NCI-H2029 treated with DMSO at 0.1 percent for 48 hours (cell line): Measurements from ENCODE around the gene KLHDC9.
A peak's percentile ranks its signal among the peaks of the same experiment; 100 is the strongest.

ENCODE experiments used
- DNase-seq: peaks from one replicate; lab custom pipeline; 2025; lab: John Stamatoyannopoulos, UW

The KLHDC9 gene

DNA sequence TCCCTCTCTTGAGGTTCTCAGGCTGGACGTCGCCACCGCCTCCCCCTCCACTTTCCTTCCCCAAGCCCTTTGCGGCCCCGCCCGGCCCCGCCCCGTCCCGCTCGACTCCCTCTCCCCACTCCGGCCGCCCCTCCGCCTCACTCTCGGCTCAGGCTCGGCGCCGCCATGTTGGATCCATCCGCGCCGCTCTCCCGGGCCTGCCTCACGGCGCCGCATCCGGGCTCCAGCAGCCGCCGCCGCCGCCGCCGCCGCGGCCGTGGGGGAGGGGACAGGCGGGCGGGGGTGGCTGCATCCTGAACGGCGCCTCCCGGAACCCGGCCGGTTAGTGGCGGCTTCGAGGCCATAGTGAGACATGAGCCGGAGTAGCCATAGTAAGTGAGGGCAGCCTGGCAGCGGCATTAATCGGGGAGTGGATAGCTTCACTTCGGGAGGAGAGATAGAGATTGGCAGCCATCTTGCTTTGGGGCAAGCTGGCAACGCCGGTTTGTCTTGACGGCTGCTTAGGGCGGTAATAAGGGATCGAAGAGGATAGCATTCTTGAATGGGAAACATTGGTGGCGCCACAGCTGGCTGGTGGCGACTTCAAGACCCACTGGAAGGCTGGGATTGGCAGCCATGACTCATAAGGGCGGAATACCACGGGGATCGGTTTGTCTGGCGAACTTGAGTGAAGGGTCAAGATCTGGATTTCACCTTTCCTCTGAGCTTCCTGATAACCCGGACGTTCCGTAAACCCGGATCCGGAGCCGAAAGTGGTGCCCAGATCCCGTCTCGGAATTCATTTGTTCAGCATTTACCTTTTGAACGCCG, 34.5 kb downstream of the KLHDC9 start, which contains the start of gene DEDD:
Gene DEDD (minus strand): TSS at position 258 of the 810 bp plus-strand sequence. CDS start 8,205 bp downstream, outside the sequence.
- peak; percentile 94 for DNase-seq

DNA sequence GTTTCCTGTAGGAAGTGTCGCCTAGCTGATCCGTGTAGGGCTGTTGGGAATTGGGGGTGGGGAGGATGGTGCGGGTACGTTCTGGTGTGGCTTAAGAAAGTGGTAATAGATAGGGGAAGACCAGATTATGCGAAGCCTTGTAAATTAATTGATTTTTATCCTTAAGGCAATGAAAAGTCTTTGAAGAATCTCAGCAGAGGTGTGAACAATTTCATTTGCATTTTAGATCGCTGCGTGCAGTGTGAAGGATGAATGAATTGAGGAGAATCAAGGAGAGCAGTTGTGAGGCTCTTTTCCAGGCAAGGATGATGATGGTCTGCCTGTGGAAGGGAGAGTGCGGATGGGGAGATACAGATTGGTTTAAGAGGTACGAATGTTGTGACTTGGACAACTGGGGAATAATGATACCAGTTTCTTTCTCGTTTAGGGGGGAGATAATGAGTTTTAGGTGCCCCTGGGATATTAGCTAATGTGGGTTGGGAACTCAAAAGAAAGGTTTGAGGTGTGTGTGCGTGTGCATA, 35.1 kb downstream of the KLHDC9 start:
- DNase-seq: no peak

DNA sequence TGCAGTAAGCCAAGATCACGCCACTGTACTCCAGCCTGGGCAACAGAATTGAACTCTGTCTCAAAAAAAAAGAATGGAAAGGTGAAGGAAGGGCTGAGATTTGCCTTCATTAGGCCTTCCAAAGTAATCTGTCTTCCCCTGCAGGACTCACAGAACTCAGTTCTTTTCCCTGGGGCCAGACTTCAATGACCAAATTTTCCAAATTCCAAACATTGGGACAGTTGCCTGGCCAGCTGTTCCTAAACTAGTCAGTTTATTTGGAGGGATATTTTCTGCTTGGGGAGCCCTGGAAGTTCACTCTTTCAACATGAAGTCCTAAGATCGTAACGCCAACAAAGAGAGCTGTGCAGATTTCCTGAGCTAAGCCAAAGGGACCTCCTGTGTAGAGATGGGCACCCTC, 39.7 kb downstream of the KLHDC9 start:
- no peak for DNase-seq

DNA sequence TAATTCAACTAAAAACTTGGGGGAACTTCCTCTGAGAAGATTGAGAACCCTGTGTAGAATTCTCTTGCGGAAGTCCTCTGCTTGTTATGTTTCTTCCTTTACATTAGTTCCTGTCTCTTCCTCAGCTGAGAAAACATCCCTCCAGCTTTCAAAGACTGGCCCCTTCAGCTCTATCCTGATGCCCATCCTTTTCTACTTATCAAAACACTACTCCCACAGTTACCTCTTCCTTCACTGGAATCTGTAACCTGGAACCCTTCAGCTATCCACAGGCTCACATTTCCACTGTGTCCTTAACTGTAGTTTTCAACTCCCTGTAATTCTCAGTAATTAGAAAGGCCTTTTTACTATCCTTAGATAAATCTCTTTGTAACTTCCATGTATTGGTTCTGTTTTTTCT, 40.3 kb downstream of the KLHDC9 start:
- DNase-seq: no peak

DNA sequence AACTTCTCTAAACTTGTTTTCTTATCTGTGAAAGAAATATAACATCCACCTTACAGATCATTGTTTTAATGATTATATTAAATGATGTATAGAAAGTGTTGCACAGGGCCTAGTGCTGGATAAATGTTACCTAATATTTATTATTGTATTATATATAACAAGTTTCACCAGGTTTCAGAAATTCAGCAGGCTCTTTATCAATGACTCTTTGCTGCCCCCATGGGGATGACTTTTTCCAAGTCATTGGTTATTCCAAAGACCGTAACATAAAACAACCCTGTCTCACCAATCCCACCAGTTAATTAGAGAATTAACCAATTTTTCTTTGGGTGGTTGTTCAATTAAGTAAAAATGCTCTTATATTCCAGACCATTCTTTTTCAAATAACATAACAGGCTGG, 41.6 kb downstream of the KLHDC9 start:
- no peak for DNase-seq

DNA sequence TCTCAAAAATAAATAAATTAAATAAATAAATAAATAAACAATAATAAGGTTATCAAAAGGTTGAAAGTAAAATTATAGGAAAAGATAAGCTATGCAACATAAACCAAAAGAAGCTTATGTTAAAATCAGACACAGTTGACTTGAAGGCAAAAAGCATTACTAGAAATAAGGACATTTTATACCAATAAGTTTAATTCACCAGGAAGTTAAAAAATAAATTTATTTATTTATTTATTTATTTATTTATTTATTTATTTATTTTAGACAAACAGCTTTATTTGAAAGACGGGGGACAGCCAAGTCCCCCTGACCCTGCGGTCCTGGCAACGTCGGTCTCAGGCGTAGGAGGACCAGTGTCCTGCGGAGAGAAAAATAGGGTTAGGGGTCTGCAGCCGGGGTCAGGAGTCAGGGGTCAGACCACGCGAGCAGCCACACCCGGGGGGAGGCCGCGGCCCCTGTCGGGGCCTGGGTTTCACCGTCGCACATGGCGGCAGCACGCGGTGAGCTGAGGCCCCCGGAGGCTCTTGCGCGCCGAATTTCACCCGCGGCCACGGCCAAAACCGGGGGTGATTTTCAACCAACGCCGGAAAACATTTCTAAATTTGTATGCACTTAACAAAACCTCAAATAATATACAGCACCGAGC, 42.7 kb downstream of the KLHDC9 start:
- DNase-seq: no peak

DNA sequence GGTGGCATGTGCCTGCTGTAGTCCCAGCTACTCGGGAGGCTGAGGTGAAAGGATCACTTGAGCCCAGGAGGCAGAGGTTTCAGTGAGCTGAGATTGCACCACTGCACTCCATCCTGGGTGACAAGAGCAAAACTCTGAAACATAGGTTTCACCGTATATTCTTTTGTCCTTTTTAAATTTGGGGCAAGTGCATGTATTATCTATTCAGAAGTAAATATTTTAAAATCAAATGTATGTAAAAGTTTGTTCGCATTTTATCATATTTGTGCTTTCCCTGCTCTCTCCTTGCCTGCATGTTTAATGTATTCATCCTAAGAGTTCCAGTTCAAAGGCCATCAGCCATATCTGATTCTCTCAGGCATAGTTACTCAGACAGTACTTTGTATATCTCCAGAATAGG, 47.7 kb downstream of the KLHDC9 start:
- no peak for DNase-seq
